MM.1S (cell line): ENCODE results near the gene WDR41.

Source experiments
- CTCF ChIP-seq: fragments of 300-600 bp; sonication (generic); IDR thresholded peaks from 2 replicates; pipeline ENCODE4 v1.5.1; 2016; ENCODE audit warnings: antibody characterized with exemption, low read length, mixed read lengths
- EZH2 ChIP-seq: fragments of 300-600 bp; sonication (generic); optimal IDR thresholded peaks from 2 replicates; pipeline ENCODE3; 2017; ENCODE audit warnings: low read depth, mild to moderate bottlenecking, antibody characterized with exemption, low read length, mixed read lengths
- EZH2phosphoT487 ChIP-seq: fragments of 300-600 bp; sonication (generic); IDR thresholded peaks from 2 replicates; pipeline ENCODE4 v1.6.1; 2018; ENCODE audit warnings: antibody characterized with exemption, low read length

GRCh38 chr5:77531297-77531696 lies 39.2 kb upstream of the WDR41 start:
- no peak for TF ChIP-seq CTCF
- no peak for TF ChIP-seq EZH2
- no peak for TF ChIP-seq EZH2phosphoT487
